GM18909 (cell line): Measurements from ENCODE around the gene SGPL1.
A peak's percentile ranks its signal among the peaks of the same experiment; 100 is the strongest.
"Not testable (repeated sequence)": the region's sequence is repeated elsewhere in the genome, so short reads cannot be mapped to it uniquely, and the experiment has no call there.

ENCODE experiments used
- ATAC-seq: cut with Tn5 transposase; IDR thresholded peaks from one replicate; pipeline ENCODE4 v1.9.1; 2021; ENCODE audit warnings: mild to moderate bottlenecking; ENCODE audit not compliant: unreplicated experiment, poor library complexity

SGPL1 gene, protein sequence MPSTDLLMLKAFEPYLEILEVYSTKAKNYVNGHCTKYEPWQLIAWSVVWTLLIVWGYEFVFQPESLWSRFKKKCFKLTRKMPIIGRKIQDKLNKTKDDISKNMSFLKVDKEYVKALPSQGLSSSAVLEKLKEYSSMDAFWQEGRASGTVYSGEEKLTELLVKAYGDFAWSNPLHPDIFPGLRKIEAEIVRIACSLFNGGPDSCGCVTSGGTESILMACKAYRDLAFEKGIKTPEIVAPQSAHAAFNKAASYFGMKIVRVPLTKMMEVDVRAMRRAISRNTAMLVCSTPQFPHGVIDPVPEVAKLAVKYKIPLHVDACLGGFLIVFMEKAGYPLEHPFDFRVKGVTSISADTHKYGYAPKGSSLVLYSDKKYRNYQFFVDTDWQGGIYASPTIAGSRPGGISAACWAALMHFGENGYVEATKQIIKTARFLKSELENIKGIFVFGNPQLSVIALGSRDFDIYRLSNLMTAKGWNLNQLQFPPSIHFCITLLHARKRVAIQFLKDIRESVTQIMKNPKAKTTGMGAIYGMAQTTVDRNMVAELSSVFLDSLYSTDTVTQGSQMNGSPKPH

DNA sequence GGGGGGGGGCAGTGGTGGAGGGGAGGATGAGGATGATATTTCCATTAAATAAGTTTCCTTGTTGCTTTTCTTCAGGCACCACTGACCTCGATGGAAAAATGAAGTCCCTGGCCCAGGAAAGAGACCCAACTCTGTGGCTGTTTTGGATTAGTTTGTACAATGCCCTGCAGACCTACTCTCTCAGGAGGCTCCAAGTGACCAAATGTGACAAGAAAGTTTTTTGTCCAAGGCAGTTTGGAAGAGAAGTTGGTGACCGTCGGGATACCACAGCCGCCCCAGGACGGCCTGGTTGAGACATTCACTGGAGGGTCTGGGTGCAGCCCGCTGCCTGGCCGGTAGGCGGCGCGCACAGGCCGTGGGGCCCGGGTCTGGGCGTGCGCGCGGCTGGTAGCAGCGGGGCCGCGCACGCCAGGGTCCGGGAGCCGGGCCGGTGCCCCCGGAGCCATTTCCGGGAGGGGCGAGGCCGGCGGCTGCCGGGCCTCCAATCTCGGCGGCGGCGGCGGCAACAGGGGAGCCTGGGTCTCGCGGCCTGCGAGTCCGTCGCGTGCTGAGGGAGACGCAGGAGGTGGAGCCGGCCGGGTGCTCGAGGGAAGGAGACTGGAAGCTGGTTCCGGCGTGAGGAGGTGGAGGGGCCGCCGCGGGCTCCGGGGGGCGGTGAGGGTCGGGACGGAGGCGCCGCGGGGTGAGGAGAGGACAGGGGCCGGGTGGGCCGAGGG, at the start of gene SGPL1:
Gene SGPL1 (plus strand): TSS at position 445 of the 716 bp plus-strand sequence. CDS start 906 bp downstream, outside the sequence.
- peak; percentile 97 for ATAC-seq

DNA sequence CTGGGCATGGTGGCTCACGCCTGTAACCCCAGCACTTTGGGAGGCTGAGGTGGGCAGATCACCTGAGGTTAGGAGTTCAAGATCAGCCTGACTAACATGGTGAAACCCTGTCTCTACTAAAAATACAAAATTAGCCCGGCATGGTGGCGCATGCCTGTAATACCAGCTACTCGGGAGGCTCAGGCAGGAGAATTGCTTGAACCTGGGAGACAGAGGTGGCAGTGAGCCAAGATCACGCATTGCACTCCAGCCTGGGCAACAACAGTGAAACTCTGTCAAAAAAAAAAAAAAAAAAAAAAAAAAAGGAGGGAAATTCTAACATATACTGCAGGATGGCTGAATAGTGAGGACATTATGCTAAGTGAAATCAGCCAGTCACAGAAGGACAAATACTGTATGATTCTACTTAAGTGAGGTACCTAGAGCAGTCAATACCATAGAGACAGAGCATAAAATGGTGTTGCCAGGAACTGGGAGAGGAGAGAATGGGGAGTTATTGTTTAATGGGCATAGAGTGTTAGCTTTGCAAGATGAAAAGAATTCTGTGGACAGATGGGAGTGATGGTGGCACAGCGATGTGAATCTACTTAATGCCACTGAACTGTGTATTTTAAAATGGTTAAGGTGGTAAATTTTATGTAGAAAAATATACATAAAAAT, 47.6 kb upstream of the SGPL1 start:
- not testable (repeated sequence) for ATAC-seq

DNA sequence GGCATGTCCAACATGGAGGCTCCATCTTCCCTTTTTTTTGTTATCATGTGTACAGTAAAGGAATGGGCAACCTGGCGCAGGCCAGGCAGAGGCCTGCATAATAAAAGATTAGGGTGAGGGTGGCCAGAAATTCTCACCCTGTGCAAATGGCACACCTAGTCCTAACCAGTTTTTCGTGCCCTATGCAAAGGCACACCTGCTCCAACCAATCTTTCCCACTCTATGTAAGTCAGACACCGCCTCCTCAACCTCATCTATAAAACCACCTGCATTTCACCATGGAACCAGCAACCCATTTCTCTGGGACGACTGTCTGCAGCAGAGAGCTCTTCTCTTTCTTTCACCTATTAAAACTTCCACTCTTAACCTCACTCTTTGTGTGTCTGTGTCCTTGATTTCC, 46.6 kb upstream of the SGPL1 start:
- ATAC-seq, result no peak

DNA sequence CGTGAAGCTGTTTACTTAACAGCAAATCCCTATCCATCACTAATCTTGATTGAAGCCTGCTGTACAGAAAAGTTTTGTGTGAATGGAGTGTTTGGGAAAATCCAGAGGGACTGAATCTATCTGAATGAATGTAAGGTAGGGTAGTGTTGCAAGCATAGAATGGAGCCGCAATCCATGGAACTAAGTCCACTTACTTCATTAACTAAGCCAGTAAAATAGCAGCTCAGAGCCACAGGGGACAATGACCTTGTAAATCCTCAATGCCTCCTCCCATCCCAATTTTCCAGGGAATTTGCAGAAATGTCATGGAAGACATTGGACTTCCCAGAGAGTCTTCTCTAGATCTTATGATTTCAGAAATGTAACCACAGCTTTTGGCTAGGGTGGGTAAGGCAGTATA, 45.7 kb upstream of the SGPL1 start:
- no peak for ATAC-seq

DNA sequence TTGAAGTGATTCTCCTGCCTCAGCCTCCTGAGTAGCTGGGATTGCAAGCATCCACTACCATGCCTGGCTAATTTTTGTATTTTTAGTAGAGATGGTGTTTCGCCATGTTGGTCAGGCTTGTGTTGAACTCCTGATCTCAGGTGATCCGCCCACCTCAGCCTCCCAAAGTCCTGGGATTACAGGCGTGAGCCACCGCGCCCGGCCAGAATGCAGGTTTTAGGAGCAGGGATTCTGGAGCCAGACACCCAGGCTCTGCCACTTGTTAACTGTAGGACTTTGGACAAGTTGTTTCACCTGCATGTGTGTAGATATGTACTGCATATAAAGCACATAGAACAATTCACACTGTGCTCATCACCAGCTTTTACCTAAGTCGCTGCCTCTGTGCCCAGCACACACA, 45.2 kb upstream of the SGPL1 start:
- ATAC-seq, result not testable (repeated sequence)

DNA sequence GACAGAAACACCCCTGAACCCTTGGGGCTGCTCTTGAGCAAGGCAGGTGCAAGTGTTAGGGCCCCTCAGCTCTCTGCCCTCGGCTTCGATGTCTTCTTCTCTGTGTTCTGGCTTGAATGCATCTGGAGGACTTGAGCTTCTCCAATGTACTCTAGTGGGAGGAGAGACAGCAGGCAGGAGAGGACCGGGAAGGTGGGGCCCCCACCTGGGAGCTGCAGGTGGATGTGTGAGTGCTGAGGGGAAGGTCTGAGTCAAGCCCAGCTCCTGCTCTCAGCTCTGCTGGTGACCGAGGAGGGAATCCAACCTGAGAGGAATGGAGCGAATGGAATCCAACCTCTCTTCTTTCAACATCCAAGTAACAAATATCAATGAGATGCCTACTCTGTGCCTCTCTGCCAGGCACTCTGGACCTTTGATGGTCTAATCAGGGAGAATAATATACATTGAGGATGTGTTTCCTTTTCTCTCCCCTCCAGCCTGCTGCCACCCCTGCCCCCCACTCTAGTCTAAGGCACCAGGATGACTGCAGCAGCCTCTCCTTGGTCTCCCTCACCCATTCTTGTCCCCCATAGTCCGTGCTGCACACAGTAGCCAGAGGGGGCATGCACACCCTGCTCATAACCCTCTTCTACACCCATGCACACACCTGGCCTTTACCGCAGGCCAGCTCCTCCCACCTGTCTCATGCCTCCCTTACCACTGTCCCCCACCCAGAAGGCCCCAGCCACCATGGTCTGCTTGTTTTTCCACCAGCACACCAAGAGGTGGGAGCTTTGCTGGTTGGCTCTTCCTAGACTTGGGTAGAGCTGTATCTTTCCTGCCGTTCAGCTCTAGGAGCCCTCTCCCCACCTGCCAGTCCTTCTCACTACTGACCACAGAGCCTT, 44.2 kb upstream of the SGPL1 start:
- no peak for ATAC-seq

DNA sequence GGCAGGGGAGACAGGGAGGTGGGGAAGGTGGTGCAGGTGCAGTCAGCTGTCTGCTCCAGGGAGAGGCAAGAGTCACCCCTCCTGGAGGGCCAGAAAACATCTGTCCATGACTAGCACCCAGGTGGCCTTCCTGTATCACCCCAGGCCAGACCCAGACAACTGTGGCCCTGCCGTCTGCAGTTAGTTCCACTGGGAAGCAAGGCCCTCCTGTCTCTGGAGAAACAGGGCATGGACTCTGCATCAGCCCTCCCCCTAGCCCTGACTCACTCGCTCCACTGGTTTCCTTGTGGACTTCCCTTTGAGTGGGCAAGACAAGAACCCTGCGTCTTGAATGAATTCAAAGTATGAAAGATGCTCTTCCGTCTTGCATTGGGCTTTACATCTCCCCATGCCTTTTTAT, 43.1 kb upstream of the SGPL1 start:
- no peak for ATAC-seq

DNA sequence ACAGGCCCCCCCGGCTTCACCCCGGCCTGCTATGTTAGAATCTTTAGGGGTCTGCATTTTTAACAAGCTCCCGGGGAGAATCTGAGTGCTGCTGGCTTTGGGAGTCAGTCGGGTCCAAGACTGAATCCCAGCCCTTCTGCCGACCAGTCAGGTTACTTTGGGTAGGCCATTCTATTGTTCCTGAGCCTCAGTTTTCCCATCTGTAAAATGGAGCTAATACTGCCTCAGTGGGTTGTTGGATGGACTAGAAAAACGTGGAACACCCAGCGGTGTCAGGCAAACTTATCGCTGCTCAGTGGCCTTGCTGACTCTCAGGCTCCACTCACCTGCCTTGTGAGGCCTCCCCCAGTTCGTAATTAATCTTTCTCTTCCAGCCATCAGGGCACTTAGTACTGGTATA, 42.3 kb upstream of the SGPL1 start:
- ATAC-seq, result no peak

DNA sequence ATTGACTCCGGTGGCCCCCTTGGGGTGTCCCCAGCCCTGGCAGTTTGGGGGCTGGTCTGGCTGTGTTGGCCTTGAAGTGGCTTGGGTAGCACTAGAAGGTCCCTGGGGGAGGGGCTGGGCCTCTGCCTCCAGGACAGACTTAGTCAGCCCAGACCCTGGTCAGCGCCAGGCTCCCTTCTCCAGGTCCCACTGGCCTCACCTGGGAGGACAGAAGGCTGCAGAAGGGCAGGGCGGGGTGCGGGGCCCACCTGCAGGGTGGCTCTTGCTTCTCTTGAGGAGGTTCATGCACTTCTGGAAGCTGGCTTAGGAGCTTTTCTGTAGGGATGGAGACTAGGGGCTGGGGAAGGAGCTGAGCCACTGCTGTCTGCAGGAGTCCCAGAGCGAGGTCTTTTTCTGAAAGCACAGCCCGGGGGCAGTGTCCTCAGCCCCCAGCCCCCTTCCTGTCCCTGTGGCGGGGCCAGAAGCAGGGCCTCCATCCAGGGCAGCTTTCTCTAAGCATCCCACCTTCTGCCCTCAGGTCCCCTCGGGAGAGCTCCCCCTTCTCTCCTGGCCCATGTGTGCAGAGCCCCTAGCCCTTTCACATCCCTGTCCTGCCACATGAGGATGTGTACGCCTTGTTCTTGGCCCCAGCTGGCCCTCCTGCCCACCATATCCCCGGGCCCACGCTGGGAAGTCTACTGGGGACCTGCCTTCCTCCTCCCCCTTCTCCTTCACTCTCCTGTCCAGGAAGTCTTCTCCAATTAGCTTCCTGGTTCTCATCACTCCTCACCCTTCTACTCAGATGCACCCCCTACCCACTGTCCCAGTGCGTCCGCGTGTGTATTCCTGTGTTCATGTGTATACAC, 41.6 kb upstream of the SGPL1 start:
- ATAC-seq, result no peak

DNA sequence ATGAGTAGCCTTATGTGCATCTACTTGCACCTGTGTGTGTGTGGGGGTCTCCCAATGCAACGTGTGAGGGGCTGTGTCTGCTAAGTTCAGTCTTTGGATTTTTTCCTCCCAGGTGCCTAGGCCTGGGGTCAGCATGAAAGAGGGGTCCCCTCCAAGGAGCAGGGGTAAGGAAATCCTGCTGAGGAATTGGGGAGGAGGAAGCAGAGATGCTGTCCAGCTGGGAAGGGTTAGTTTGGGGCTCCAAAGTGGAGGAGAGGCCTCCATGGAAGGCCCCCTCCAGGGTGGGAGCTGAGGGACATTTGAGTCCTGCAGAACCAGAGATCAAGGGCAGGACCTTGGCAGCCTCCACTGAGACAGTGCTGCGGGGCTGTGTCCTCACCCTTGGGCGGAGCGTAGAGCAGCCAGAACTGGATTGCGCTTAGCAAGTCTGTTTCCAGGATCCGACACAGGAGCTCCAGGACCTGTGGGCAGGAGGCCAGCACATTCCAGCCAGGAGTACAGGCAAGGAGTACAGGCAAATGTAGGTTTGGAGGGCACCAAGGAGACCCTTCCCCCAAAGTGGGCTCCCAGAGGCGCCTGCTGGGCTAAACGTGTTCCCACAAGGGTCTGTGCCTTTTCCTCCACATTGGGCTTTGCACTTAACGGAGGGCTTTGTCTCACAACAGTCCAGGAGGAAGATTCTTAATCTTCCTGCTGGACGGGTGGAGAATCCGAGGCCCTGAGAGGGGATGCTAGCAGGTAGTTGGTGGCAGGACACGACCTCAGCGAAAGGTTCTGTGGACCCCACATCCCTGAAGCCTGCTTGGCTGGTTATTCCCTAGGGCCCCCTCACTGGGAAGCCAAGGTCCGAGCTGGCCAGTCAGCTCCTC, 40.7 kb upstream of the SGPL1 start:
- no peak for ATAC-seq

DNA sequence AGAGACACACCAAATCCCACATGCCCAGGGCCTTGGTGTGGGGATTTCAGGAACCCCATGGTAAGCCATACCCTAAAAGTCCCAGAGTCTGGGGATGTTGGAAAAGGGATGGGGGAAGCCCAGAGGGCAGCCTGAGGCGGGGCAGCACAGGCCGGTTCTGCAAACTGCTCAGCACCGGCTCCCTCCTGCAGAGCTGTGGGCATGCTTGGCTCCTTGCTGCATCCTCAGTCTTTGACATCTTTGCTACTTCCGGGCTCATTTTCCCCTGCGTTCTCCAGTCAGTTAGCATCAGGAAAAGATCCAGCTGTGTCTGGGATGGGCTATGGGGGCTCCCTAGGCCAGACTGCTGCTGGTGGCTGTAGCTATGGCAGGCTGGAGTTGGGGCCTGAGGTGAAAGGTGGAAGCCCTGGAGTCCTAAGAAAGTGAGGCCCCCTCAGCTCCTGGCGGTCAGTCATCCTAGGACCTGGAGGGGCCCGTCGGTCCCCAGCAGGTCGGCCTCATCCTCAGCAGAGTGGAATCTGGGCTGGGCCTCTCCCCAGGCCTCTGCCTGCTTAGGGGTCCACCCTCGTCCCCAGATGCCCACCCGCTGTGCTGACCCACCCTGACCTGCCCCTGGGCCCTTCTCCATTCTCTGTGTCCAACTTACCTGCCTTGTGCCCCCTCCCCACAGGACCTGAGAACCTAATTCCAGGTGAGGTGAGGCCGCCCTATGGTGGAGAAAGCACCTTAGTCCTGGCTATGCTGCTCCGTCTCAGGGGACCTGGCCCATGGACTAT, 39.9 kb upstream of the SGPL1 start:
- no peak for ATAC-seq

DNA sequence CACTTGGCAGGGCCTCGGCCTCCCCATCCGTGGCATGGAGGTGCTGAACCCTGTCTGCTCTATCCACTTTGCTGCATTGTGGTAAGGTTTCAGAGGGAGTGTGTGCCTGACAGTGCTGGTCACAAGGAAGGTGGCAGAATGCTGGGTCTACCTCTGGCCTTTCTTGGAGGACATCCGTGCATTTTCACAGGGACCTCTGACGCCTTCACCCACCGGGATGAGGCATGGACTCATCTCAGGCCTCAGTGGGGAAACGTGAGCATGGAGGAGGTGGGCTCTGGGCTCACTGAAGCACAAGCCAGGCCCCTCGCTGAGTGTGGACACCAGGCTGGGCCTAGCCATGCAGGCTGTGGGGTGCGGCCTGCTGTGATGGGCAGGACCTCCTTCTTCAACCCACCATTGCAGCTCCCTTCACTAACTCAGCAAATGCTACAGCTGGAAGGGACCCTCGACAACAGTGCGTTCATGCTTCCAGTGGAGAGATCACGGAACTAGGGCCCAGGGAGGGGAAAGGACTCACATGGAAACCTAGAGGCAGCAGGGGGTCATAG, 39.2 kb upstream of the SGPL1 start:
- ATAC-seq, result no peak

DNA sequence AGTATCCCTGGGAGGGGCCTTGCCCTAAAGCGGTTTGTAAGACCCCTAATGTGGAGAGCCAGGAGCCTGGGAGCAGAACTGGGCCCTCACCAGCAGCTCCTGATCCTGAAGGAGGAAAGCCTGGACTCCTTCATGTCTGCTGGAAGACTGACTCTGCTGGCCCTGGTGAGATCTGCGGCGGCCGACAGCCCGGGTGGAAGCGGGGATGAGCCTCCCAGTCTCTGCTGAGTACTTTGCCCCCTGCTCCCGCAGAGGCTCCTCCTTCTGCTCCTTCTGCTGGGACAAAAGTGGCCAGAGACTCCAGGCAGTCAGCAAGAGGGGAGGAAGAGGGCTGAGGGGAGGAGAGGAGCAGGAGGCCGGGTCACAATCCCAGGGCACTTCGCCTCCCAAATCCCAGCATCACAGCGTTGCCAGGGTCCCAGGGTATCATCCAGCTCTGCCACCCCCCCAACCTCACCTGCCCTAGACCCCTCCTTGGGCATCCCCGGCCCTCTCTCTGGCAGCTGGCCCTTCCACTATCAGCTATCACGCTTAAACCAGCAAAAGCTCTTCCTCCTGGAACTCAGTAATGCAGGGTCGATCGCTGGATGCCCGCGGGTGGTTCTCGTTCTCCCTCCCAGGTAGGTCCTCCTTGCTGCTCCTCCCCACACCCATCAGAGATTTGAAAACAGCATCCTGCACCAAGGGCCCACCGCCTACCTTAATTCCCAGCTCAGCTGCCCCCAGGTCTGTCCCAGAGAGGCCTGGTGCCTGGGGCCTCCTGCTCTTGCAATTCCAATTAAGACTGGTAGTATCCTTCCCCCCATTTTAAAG, 38.5 kb upstream of the SGPL1 start:
- no peak for ATAC-seq

DNA sequence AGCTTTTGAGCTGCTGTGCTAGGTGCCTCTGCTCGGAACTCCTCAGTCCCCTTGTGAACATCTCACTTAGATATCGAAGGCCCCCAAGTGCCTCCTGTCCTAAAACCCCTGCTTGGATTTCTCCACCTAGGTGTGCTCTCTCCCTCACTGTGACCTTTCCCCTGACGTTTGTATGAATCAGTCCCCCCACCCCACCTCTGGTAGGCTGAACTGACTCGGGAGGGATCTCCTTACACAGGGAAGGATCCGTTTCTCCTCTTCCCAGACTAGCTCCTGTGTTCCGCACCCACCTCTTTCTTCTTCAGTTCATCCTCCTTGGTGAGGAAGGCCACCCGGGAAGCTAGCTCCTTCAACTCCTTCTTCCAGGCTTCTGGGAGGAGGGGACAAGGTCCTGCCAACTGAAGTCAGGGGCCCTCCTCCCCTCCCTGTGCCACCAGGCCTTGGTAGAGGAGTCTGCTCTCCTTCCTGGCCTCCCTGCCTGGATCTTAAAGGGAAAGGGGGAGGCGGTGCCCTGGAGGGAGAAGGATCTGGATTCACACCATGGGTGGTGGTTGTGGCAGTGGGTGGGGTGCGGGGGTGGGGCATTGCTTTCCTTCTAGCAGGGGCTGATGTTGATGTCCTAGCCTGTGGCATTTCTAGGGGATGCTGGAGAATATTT, 37.4 kb upstream of the SGPL1 start:
- ATAC-seq, result no peak

DNA sequence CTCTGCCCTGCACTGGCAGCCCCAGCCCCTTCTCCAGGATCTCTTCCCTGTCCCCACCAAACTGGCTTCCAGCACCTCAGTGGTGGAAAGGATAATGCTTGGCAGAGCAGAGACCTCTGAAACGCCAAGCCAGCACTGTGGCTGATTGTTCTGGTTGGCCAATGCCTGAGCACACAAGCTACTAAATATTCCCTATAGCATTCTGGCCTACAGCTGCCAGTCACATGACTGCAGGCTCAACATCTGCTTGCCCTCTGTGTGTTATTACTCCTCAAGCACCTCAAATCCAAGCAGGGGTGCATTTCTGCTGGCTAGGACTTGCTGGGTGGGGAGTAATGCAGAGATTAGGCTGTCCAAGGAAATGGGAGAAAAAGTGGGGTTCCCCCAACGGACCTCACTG, 36.7 kb upstream of the SGPL1 start:
- no peak for ATAC-seq
